ENCODE measurements around the gene ZNF33B.

DNA sequence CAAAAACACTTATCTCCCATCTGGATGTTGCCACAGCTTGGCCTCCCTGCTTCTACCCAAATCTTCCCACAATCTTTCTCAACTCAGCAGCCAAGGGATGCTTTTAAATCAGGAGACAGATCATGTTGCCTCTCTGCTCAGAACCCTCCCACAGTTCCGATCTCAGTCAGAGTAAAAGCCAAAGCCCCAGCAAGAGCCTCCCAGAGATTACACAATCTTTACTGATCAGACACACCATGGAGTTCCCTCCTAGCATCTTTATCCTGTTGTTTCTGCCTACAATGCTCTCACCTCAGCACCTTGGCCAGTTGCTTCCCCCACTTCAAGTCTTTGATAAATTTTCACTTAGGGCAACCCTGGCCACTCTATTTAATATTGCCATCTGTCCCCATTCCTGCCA is 41.9 kb upstream of the ZNF33B start:
- TF ChIP-seq, protein P1, sequence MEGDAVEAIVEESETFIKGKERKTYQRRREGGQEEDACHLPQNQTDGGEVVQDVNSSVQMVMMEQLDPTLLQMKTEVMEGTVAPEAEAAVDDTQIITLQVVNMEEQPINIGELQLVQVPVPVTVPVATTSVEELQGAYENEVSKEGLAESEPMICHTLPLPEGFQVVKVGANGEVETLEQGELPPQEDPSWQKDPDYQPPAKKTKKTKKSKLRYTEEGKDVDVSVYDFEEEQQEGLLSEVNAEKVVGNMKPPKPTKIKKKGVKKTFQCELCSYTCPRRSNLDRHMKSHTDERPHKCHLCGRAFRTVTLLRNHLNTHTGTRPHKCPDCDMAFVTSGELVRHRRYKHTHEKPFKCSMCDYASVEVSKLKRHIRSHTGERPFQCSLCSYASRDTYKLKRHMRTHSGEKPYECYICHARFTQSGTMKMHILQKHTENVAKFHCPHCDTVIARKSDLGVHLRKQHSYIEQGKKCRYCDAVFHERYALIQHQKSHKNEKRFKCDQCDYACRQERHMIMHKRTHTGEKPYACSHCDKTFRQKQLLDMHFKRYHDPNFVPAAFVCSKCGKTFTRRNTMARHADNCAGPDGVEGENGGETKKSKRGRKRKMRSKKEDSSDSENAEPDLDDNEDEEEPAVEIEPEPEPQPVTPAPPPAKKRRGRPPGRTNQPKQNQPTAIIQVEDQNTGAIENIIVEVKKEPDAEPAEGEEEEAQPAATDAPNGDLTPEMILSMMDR (IDR thresholded peaks at IDR 0.05): no peak
- TF ChIP-seq POLR2A (IDR thresholded peaks at IDR 0.05): no peak
- TF ChIP-seq POLR2AphosphoS5 (IDR thresholded peaks at IDR 0.05; ENCODE audit: insufficient read depth in 1 of 2, low read depth in 1 of 2): no peak
